Peyer's patch (tissue), 4 donors: Measurements from ENCODE around the gene MED16.

ENCODE experiments used
- CTCF ChIP-seq, 6 experiments: fragments of 450-650 bp in 4 of 6; fragments of 200-600 bp in 2 of 6; sonication (generic) in 1 of 6; IDR thresholded peaks; one replicate each; pipeline ENCODE4 v1.5.1; 2017 to 2019; ENCODE audit warnings: antibody characterized with exemption in 6 of 6, mild to moderate bottlenecking in 3 of 6, moderate library complexity in 1 of 6
- POLR2A ChIP-seq, 2 donors: fragments of 450-650 bp; IDR thresholded peaks; one replicate each; pipeline ENCODE4 v1.5.1; 2017; ENCODE audit warnings: antibody characterized with exemption in 2 of 2, mild to moderate bottlenecking in 2 of 2, moderate library complexity in 2 of 2

- TF ChIP-seq CTCF (IDR thresholded peaks at IDR 0.05) (no peak), POLR2A (IDR thresholded peaks at IDR 0.05) (no peak)
Measured at GRCh38 chr19:872266-872951, 20.6 kb downstream of the MED16 start.
